ENCODE measurements around the gene LCE2C.
"Not testable (repeated sequence)": the region's sequence is repeated elsewhere in the genome, so short reads cannot be mapped to it uniquely, and the experiment has no call there.

LCE2C gene, protein sequence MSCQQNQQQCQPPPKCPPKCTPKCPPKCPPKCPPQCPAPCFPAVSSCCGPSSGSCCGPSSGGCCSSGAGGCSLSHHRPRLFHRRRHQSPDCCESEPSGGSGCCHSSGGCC

DNA sequence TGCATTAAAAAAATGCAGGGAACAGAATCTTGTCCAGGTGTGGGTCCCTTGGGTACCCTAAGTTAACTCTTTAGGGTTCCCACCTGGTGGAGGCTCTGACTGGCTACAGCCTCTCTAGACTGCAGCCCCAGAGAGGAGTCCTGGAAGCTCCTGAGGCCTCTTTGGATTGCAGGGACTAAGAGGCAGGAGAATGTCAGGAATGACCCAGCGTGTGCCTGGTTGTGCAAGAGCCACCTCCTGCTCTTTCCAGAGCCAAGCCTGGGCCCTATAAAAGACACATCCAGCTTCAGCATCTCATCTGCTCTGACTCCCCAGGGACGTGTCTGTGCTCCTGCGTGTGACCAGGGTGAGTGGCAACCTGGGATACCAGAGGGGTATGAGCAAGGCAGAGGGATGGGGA lies at the start of gene LCE2C:
LCE2C (plus strand) TSS at position 297 of the 400 bp plus-strand sequence. CDS start 737 bp downstream, outside the sequence.
- not testable (repeated sequence) for DNase-seq (ENCODE audit: low read depth in 2 of 2)

DNA sequence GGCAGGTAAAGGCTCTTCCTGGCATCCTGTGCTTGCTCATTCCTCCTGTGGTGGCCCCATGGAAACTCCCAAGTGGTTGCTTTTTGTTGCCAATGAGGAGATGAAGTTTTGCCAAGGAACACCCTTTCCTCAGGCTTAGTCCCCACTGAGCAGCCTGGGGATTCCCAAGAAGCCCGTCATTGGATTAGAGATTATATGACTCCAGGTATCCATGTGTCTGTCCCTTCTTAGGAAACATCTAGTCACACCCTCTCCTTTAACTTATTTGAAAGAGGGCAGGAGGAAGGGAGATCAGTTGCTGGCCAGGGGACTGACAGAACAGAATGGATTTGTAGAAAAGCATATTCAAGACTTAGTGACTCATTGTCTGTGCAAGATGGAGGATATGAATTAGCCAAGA lies 48.3 kb upstream of the LCE2C start:
- DNase-seq (ENCODE audit: low read depth in 2 of 2): no peak

DNA sequence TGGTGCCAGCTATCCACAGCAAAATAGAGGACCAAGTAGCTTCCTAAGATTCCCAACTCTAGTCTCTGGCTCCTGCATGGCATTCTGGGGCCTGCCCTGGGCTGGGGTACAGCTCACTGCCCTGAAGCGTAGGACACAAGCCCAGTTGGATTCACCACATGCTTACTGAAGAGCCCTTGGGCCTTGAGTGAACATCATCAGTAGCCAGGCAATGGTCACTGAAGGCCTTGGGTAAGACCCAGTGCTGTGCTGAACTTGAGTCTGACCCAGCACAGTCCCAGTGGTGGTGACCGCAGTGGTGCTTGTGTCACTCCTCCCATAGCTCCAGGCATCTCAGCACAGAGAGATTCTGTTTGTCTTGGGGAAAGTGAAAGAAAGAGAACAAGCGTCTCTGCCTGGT lies 44.5 kb upstream of the LCE2C start:
- no peak for DNase-seq (ENCODE audit: low read depth in 2 of 2)

DNA sequence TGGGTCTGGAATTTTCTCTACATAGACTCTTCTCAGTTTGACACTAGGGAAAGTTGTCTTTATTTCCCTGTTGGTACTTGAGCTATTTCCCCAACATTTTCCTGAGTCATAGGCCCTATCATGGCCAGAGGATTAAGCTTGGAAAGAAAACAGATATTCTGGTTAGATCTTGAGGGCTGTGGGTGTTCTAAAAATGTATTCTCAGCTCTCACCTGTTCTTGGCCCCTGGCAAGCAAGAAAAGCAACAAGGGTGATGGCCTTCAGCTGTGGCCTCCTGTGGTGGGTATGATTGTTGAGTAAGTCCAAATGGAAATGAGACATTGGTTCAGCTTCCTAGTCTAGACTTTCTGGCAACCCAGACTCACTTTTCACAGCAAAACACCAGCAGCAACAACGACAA lies 34.7 kb upstream of the LCE2C start:
- DNase-seq (ENCODE audit: low read depth in 2 of 2): no peak

DNA sequence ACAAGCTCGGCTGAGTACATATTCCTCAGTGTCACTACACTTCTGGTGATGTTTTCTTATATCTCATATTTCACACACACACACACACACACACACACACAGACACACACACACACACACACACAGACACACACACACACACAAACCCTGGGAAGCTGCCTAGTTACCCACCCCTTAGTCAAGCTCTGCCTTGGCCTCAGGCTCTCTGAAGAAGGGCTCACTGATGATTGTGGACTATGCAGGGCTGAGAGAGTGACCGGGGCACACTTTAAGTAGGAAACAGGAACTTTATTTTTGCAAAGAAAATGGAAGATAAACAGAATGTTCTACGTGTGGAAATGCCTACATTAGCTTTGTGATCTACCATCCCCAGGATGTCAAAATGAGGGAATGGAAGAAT lies 31.1 kb upstream of the LCE2C start:
- no peak for DNase-seq (ENCODE audit: low read depth in 2 of 2)

DNA sequence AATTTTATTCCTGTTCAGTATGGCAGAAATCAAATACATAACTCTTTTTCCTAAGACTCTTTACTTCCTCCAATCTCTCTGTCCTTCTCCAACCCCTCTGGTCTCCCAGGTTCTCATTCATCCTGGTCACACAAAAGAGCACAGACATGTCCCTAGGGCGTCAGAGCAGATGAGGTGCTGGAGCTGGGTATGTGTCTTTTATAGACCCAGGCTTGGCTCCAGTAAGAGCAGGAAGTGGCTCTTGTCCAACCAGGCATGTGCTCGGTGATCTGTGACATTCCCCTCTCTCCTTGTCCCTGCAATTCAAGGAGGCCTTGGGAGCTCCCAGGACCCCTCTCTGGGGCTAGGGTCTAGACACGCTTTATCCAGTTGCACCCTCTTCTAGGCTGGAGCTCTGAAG lies 29.9 kb upstream of the LCE2C start:
- no peak for DNase-seq (ENCODE audit: low read depth in 2 of 2)

DNA sequence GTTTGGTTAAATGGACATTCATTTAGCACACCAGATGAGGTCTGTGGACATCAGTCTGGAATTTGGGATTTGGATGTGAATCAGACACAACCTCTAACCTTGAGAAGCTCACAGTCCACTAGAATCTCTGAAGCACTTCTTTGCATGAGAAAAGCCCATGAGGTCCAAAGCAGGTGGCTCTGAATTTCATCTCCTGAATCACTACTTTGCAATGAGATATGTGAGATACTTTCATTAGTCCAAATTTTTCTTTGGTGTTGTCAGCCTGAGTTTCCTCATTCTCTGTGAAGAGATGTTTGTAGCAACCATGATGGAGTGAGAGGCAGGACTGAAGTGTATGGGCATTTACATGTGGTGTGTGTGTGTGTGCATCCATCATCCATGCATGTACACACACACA lies 28.4 kb upstream of the LCE2C start:
- DNase-seq (ENCODE audit: low read depth in 2 of 2): no peak

DNA sequence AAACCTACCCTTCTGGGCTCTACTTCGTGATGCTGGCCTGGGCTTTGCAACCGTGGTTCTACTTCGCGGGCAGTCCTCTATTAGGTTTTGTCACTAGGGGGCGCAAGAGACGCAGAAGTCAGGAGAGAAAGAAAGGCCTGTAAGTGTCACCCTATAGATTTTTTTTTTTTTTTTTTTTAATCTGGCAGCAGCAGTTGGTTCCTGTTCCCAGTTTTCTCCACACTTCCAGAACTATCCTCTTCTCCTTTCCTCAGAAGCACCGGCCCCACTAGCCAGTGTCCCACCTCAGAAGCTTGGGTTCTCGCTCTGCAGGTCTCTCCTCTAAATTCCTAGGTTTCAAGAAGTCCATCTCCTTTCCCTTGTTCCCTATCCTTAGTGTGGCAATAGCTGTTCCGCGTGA lies 21.0 kb upstream of the LCE2C start:
- DNase-seq (ENCODE audit: low read depth in 2 of 2): peak; percentile 5 to 11

DNA sequence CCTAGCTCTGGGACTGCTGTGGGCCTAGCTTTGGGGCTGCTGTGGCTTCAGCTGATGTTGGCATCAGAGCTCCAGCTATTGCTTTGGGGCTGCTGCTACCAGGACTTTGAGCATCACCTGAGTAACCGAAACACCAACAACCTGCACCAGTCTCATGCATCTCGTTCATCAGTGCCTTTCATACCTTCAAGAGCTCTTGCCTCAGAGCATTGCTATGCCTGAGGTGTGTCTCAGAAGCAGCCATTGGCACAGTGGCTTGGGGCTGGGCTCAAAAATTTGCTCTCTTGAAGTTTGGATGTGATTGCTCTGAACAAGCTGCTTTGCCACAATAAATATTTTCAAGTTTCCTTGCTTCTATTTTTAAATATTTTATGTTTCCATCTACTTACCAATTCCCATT lies 18.6 kb upstream of the LCE2C start:
- DNase-seq (ENCODE audit: low read depth in 2 of 2): no peak

DNA sequence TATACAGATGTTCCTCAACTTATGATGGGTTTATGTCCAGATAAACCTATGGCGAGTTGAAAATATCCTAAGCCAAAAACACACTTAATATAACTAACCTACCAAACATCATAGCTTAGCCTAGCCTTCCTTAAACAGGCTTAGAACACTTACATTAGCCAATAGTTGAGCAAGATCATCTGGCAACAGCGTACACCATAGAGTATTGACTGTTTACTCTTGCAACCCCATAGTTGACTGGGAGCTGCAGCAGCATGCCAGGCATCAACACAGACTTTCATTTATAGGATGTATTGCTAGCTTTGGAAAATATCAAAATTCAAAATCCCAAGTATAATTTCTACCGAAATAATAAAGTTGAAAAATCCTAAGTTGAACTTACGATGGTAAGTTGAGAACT lies 17.4 kb upstream of the LCE2C start:
- DNase-seq (ENCODE audit: low read depth in 2 of 2): no peak

DNA sequence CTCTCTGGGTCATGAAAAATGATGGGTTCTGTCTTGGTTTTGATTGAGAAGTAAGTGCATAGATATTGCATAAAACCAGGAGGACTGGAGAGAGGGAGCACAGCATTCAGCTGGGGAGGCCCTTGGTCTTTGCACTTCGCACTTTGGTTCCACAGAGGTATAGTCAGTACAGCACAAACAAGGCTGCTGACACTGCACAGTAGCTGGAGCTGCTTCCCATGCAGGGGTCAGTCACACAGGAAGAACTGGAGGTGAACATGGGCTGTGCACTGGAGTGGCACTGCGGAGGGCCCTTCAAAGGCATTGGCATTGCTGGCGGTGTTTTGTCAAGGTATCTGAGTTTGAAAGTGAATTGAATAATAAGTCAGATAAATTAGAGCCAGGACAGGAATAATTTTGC lies 16.4 kb upstream of the LCE2C start:
- no peak for DNase-seq (ENCODE audit: low read depth in 2 of 2)

DNA sequence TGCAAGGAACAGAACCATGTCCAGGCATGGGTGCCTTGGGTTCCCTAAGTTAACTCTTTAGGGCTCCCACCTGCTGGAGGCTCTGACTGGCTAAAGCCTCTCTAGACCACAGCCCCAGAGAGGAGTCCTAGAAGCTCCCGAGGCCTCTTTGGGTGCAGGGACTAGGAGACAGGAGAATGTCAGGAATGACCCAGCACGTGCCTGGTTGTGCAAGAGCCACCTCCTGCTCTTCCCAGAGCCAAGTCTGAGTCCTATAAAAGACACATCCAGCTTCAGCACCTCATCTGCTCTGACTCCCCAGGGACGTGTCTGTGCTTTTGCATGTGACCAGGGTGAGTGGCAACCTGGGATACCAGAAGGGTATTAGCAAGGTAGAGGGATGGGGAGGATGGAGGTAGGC lies 12.0 kb upstream of the LCE2C start, which contains the start of gene LCE2D:
LCE2D (plus strand) TSS at position 283 of the 400 bp plus-strand sequence. CDS start 726 bp downstream, outside the sequence.
- DNase-seq (ENCODE audit: low read depth in 2 of 2): no peak

DNA sequence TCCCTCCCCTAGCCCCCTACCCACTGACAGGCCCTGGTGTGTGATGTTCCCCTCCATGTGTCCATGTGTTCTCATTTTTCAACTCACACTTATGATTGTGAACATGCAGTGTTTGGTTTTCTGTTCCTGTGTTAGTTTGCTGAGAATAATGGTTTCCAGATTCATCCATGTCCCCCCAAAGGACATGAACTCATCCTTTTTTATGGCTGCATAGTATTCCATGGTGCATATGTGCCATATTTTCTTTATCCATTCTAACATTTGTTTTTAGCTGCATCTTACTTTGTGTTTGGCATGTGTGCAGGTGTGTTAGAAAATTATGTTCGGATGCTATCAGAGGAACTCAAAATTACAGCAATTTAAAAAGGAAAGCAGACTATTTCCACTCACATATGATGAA lies 8.9 kb upstream of the LCE2C start:
- not testable (repeated sequence) for DNase-seq (ENCODE audit: low read depth in 2 of 2)

DNA sequence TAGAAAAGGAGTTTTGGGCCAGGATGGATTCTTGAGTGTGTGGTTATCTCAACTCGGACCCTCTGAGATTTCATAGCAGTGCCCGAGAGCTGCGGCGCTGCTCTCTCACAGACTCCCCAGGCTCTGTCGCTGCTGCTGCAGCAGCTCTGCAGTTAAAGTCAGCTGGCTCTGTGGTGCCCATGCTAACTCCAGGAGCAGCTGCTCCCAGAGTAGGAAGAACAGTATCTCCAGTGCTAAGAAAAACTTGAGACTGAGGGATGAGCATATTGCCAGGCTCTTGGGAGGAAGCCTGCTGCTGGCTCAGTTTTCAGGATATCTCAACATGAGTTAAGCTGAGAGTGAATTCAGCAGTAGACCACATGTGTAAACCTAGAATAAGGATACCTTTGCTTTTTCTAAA lies 7.4 kb upstream of the LCE2C start:
- DNase-seq (ENCODE audit: low read depth in 2 of 2): no peak

DNA sequence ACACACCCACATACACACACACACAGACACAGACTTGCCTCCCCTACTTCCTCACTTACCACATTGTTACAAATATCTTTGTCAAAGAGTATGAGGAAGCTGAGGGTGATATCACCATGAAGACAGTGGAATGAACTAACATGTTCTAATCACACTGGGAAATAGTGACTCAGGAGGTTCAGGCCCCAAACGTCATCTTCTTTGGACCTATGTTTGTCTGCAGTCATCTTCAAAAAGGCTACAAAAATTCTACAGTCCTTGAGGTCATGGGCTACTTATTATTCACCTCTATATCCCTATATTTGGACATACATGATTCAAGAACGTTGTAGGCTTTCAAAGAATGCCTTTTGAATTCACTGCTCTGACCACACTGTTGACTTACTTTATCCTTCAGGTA lies 2.1 kb upstream of the LCE2C start:
- no peak for DNase-seq (ENCODE audit: low read depth in 2 of 2)

DNA sequence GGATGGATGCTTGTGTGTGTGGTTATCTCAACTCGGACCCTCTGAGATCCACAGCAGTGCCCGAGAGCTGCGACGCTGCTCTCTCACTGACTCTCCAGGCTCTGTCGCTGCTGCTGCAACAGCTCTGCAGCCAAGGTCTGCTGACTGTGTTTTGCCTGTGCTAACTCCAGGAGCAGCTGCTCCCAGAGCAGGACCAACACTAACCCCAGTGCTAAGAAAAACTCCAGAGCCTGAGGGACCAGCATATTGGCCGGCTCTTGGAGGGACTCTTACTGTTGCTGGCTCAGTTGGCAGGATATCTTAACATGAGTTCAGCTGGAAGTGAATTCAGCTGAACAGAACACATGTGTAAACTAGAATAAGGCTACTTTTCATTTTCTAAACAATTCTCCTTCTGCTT lies 4.4 kb downstream of the LCE2C start:
- DNase-seq (ENCODE audit: low read depth in 2 of 2): no peak

DNA sequence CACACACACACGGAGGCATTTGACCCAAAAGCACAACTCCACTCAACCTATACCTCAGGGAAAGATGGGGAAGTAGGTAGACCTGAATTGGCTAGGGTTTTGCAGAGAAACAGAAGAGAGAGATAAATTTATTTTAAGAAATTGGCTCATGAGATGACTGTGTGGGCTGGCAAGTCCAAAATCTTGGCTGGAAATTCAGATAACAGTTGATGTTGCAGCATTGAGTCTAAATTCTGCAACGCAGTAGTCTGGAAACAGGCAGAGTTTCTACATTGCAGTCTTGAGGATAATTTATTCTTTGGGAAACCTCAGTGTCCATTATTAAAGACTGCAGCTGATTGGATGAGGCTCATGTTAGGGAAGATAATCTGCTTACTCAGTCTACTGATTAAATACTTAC lies 6.5 kb downstream of the LCE2C start:
- DNase-seq (ENCODE audit: low read depth in 2 of 2): no peak

DNA sequence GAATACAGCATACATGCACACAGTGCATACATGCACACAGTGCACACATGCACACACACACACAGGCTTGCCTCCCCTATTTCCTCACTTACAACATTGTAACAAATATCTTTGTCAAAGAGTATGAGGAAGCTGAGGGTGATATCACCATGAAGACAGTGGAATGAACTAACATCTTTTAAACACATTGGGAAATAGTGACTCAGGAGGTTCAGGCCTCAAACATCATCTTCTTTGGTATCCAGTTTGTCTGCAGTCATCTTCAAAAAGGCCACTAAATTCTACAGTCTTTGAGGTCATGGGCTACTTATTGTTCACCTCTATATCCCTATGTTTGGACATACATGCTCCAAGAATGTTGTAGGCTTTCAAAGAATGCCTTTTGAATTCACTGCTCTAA lies 8.8 kb downstream of the LCE2C start:
- no peak for DNase-seq (ENCODE audit: low read depth in 2 of 2)

DNA sequence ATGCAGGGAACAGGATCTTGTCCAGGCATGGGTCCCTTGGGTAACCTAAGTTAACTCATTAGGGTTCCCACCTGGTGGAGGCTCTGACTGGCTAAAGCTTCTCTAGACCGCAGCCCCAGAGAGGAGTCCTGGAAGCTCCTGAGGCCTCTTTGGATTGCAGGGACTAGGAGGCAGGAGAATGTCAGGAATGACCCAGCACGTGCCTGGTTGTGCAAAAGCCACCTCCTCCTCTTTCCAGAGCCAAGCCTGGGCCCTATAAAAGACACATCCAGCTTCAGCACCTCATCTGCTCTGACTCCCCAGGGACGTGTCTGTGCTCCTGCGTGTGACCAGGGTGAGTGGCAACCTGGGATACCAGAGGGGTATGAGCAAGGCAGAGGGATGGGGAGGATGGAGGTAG lies 10.7 kb downstream of the LCE2C start, which contains the start of gene LCE2B:
LCE2B (plus strand) TSS at position 301 of the 400 bp plus-strand sequence. CDS start 721 bp downstream, outside the sequence.
- not testable (repeated sequence) for DNase-seq (ENCODE audit: low read depth in 2 of 2)

DNA sequence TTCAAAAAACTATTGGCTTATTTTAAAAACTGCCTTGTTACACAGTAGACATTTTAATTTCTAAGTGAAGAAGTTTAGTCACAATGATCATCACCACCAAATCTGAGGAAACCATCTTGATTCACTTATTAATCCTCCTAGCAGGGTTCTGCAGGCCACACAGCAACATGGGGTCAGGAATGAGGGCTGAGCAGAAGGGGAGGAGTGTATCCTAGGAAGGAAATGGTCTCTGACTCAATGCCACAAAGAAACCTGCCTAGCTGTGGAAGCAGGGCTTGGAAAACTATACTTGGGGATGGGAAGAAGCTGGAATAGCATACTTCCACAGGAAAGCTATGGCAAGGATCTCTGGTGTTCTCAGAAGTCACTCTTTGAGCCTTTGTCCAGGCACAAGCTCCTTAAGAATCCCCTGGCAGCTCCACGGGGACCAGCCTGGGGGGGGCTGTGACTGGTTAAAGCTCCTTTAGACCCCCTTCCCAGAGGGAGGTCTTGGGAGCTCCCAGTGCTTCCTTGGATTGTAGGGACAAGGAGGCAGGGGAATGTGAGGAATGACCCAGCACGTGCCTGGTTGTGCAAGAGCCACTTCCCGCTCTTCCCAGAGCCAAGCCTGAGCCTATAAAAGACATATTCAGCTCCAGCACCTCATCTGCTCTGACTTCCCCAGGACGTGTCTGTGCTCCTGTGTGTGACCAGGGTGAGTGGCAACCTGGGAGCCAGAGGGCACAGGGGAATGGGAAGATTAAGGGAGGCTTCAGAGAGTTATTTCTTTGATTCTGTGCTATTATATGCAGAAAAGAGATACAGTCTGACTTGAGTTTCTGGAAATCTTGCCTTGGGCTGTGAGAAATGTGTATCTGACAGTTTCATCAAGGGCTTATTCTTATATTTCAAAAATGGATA lies 22.9 kb downstream of the LCE2C start, which contains the start of gene LCE2A:
LCE2A (plus strand) TSS at position 645 of the 900 bp plus-strand sequence. CDS start 557 bp downstream, outside the sequence.
- no peak for DNase-seq (ENCODE audit: low read depth in 2 of 2)

DNA sequence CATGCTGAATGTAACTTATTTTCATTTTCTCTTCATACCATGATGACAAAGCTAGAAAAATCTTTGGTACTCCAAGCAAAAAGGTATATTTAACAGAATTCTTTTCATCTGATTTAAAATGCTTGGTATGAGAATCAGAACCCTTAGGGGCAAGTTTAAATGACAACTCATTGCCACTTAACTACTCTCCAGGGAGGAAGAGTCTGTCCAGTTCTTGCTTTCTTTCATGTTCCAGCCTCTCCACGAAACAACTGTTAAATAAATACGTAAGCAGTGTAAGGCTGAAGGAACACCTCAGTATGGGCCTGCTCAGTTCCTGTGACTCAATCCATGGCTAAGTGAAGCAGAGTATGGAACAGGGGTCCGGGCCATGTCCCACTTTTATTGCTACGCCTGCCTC lies 24.7 kb downstream of the LCE2C start:
- no peak for DNase-seq (ENCODE audit: low read depth in 2 of 2)

DNA sequence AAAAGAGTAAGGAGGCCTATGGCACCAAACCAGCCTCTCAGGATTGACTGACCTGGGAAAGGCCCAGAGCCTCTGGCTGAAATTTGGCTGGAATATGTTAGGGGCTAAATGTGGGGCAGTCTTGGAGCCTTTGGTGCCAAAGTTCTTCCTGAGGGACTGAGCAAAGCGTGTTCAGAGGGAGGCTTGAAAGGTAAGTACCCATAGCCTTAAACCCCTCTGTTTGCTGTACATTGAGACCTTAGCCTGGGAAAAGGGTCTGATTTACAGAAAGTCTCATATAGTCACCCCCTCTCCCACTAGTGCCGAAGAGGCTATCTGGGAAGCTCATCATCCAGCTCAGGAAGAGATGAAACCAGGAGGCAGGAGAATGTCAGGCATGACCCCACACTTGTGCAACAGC lies 32.8 kb downstream of the LCE2C start, which contains the start of gene LCE4A:
LCE4A (plus strand) TSS at position 301 of the 400 bp plus-strand sequence. CDS start 916 bp downstream, outside the sequence.
- DNase-seq (ENCODE audit: low read depth in 2 of 2): no peak

DNA sequence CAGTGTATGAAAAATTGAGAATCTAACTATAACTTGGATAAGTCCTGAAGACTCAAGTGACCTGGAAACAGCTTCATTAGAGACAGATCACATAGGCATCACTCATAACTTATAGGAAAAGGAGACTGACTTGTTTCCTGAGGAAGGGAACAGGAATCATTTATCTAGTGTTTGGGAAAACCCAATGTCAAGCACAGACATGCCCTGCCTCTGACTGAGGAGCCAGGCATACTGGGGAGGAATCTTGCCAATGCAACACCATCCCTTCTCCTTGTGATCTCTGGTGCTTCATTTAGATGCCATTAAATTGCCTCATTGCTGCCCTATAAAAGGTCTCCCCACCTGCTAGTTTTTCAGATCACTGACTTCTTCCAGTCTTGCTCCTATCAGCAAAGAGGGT lies 43.2 kb downstream of the LCE2C start:
- no peak for DNase-seq (ENCODE audit: low read depth in 2 of 2)

Measured in stimulated activated CD4-positive, alpha-beta T cell treated with anti-CD3 and anti-CD28 coated beads, Interleukin-1b, Interleukin-23, amount 100 ng/mL, for 4 hours (primary cell).